GM13976 (cell line): ENCODE results near the gene ZFHX3.

Experiments
- DNase-seq: peaks from one replicate; pipeline ENCODE4 v3.0.0; 2012; ENCODE audit warnings: low spot score
- CTCF ChIP-seq: IDR thresholded peaks from 2 replicates; pipeline ENCODE4 v1.5.1; 2012; ENCODE audit warnings: borderline replicate concordance, mild to moderate bottlenecking; ENCODE audit not compliant: insufficient read depth; ENCODE audit errors: extremely low read depth, missing control alignments, control extremely low read depth
- in situ Hi-C: fragments of 300-500 bp; cut with MboI; formaldehyde crosslinking; loops from one replicate; pipeline ENCODE4 v1.12.0; 2022; ENCODE audit warnings: low sequenced_read_pairs, mixed read lengths, inconsistent platforms; ENCODE audit not compliant: unreplicated experiment

ZFHX3 gene

GRCh38 chr16:72910875-72911274, 137.1 kb downstream of the ZFHX3 start:
- no peak for DNase-seq
- TF ChIP-seq CTCF = no peak

GRCh38 chr16:72910381-72910780, 137.5 kb downstream of the ZFHX3 start:
- in situ Hi-C loops = no loop called here

More at GRCh38 chr16:72910875-72911274, 137.1 kb downstream of the ZFHX3 start:
- in situ Hi-C loops = no loop called here

GRCh38 chr16:72909196-72909595, 138.7 kb downstream of the ZFHX3 start:
- in situ Hi-C loops = no loop called here
- no peak for DNase-seq
- TF ChIP-seq CTCF = no peak

More at GRCh38 chr16:72910381-72910780, 137.5 kb downstream of the ZFHX3 start:
- TF ChIP-seq CTCF = no peak
- DNase-seq = no peak

- in situ Hi-C loops = no loop called here
- no peak for TF ChIP-seq CTCF
- DNase-seq = no peak
Measured at GRCh38 chr16:72908362-72909167, 139.4 kb downstream of the ZFHX3 start.

GRCh38 chr16:72905581-72905980, 142.3 kb downstream of the ZFHX3 start:
- in situ Hi-C loops = no loop called here
- no peak for DNase-seq
- no peak for TF ChIP-seq CTCF

- no peak for TF ChIP-seq CTCF
- no peak for DNase-seq
- in situ Hi-C loops = no loop called here
Measured at GRCh38 chr16:72903176-72903575, 144.8 kb downstream of the ZFHX3 start.

- in situ Hi-C loops = no loop called here
- TF ChIP-seq CTCF = no peak
- no peak for DNase-seq
Measured at GRCh38 chr16:72902206-72902605, 145.7 kb downstream of the ZFHX3 start.
